ENCODE results near the gene SC5D.
A peak's percentile ranks its signal among the peaks of the same experiment; 100 is the strongest.

SC5D gene

DNA sequence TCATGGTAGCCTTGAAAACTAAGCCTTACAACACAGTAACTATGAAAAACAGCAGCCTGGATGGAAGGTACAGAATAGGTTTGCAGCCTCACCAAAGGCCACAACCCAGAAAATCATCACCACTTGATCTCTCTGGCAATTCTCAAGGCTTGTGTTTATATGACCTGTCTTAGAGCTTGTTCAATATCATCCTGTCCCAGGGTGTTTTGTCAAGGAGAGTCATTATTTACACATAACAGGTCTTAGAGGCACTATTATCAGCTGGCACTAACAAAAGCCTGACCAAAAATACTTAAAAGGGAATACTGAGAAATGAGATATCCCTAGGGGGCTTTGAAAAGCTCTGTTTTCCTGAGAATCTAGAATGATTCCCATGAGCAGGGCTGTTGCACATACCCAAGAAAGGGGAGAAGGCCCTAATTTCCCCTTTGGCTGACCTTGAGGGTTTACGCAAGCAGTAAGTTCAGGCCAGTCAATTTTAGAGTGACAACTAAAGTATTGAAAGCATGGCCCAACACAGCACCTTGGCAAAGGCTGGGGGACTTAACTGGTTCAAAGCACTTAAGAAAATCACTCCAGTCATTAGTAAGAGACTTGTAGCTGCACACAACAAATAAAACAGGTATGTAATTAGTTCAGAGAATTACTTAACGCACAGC lies 7.9 kb downstream of the SC5D start:
- peaks cover 26 to 54% of the 10 kb centered on the region in 2 donors for H3K4me1 Mint-ChIP-seq
- no peak for DNase-seq

DNA sequence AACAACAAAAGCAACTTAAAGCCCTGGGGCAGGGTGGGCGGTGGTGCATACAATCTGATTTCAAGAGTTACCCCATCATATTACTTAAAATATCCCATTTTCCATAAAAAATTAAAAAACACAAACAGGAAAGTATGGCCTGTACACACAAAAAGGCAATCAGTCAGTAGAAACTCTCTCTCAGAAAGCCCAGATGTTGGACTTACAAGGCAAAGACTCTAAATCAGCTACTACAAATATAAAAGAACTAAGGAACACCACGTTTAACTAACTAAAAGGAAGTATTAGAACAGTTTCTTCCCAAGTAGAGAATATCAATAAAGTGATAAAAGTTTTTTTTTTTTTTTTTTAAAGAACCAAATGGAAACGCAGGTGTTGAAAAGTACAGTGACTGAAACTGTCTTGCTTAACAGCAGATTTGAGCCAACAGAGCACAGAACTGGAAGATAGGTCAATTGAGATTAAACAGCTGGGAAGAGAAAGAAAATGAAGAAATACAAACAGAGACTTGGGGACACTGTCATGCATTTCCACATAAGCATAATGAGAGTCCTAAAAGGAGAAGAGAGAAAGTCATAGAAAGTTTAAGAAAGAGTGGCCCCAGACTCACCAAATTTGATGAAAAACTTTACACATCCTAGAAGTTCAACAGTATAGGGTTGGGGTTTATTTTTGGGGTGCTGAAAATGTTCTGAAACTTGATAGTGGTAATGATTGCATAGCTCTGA lies 8.6 kb downstream of the SC5D start:
- Mint-ChIP-seq H3K36me3 (peaks cover 30 to 35% of the 10 kb centered on the region in 2 donors), H3K4me1 (peaks cover 20 to 47% of the 10 kb centered on the region in 2 donors), H3K4me3 (no peak overlapping the region), H3K9me3 (no peaks in the 10 kb centered on the region), H3K27ac (no peak overlapping the region), H3K27me3 (no peaks in the 10 kb centered on the region)
- DNase-seq (no peak), ATAC-seq (replicated peaks) (peak; percentile 46 to 50)

More for the DNA sequence above, 7.9 kb downstream of the SC5D start:
- H3K4me3 Mint-ChIP-seq, result no peak overlapping the region
- H3K27ac Mint-ChIP-seq, result no peak overlapping the region
- no peaks in the 10 kb centered on the region for H3K27me3 Mint-ChIP-seq
- peaks cover 28 to 37% of the 10 kb centered on the region in 2 donors for H3K36me3 Mint-ChIP-seq
- no peaks in the 10 kb centered on the region for H3K9me3 Mint-ChIP-seq
- ATAC-seq (replicated peaks), result no peak

- ATAC-seq (replicated peaks), result no peak
- H3K4me3 Mint-ChIP-seq, result no peak overlapping the region
Measured at GRCh38 chr11:121304759-121305158, 12.2 kb downstream of the SC5D start.

GRCh38 chr11:121308816-121309215 lies 16.2 kb downstream of the SC5D start:
- Mint-ChIP-seq H3K4me3 (no peak overlapping the region), H3K4me1 (peaks cover 18 to 41% of the 10 kb centered on the region in 2 donors), H3K27me3 (no peaks in the 10 kb centered on the region), H3K9me3 (peaks cover 2 to 4% of the 10 kb centered on the region in 2 donors), H3K27ac (no peak overlapping the region), H3K36me3 (peaks cover 30 to 52% of the 10 kb centered on the region in 2 donors)
- no peak for DNase-seq
- ATAC-seq (replicated peaks), result no peak

More at GRCh38 chr11:121304759-121305158, 12.2 kb downstream of the SC5D start:
- Mint-ChIP-seq H3K27ac (no peak overlapping the region), H3K36me3 (peaks cover 30 to 36% of the 10 kb centered on the region in 2 donors), H3K27me3 (no peaks in the 10 kb centered on the region), H3K4me1 (peaks cover 16 to 34% of the 10 kb centered on the region in 2 donors), H3K9me3 (no peaks in the 10 kb centered on the region)
- DNase-seq, result no peak

DNA sequence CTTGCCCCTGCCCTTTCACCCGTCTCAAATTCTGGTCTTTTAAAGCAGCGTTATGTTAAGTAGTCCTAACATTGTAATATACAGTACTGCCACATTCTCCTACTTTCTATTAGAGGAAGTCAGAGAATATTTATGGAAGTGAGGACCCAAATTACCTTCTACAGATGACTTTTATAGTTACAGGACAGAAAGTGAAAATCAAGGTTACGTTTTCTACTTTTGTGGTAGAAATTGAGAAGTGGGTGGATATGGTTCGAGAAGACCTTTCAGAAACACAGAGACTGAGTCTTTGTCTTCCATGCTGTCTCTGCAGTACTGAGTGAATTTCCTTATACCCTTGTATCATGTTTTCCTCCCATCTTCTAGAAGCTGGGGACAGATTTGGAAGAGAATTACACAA lies 17.1 kb downstream of the SC5D start:
- H3K9me3 Mint-ChIP-seq, result peaks cover 2 to 4% of the 10 kb centered on the region in 2 donors
- DNase-seq, result no peak
- ATAC-seq (replicated peaks), result peak; percentile 85 to 86
- H3K4me3 Mint-ChIP-seq, result peak overlapping the region; percentile 64 to 68
- peak overlapping the region; percentile 26 for H3K27ac Mint-ChIP-seq
- H3K36me3 Mint-ChIP-seq, result peaks cover 32 to 51% of the 10 kb centered on the region in 2 donors
- H3K4me1 Mint-ChIP-seq, result peaks cover 18 to 41% of the 10 kb centered on the region in 2 donors
- H3K27me3 Mint-ChIP-seq, result no peaks in the 10 kb centered on the region

DNA sequence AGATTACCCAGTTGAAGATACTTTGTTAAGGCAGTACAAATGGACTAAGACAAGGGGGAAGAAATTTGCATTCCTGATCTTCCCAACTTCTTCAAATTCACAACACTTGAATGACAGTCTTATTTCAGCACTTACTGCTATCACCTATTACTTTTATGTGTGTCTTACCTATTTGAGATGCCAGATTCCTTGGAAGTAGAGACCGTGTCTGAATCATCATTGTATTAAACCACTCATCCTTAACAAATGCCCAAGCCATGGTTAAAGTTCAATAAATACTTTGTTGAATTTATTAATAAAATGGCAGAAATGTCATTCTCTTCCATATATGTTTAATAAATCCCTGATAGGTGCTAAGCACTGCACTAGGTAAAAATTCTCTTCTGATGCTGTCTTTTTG lies 18.3 kb downstream of the SC5D start:
- H3K27me3 Mint-ChIP-seq, result no peaks in the 10 kb centered on the region
- no peak overlapping the region for H3K27ac Mint-ChIP-seq
- H3K4me1 Mint-ChIP-seq, result peaks cover 18 to 41% of the 10 kb centered on the region in 2 donors
- DNase-seq (no peak), ATAC-seq (replicated peaks) (no peak)
- peak overlapping the region in 1 of 2 donors; percentile 4 for H3K4me3 Mint-ChIP-seq
- H3K36me3 Mint-ChIP-seq, result peaks cover 25 to 42% of the 10 kb centered on the region in 2 donors
- peaks cover 2 to 4% of the 10 kb centered on the region in 2 donors for H3K9me3 Mint-ChIP-seq

DNA sequence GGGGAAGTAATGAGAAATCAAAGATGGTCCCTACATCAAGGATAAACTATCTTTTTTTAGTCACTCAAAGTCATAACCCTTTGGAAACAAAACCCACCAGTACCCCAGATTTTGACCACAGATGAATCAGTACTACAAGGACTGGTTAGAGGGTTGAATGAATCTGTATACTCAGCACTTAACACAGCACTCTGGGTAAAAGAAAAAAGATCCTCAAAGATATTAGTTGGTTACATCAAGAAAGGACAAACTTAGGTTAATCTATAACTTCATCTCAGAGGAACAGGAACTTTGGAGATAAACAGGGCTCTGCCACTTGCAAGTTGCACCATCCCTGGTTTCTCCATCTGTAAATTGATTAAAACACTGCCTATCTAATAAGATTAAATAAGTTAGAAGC lies 18.8 kb downstream of the SC5D start:
- H3K27me3 Mint-ChIP-seq, result no peaks in the 10 kb centered on the region
- ATAC-seq (replicated peaks) (peak; percentile 71 to 76), DNase-seq (no peak)
- peaks cover 18 to 41% of the 10 kb centered on the region in 2 donors for H3K4me1 Mint-ChIP-seq
- H3K4me3 Mint-ChIP-seq, result peak overlapping the region in 1 of 2 donors; percentile 4
- peaks cover 2 to 4% of the 10 kb centered on the region in 2 donors for H3K9me3 Mint-ChIP-seq
- no peak overlapping the region for H3K27ac Mint-ChIP-seq
- peaks cover 25 to 43% of the 10 kb centered on the region in 2 donors for H3K36me3 Mint-ChIP-seq

DNA sequence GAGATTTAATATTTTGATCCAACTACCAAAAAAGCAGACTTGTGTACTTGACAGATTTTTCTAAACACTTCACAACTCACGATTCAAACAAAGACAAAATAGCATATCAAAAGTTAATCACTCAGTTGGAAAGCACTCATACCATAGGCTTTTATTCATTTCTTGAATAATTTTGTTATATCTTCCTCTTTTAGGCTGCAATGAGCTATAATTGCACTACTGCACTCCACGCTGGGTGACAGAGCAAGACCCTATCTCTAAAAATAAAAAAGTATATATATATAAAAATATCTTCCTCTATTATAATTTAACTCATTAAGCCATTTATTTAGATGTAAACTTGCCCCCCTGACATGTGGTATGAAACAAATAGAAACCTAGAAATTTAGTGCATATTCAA lies 19.9 kb downstream of the SC5D start:
- Mint-ChIP-seq H3K9me3 (peaks cover 2 to 4% of the 10 kb centered on the region in 2 donors), H3K4me3 (no peak overlapping the region), H3K27me3 (no peaks in the 10 kb centered on the region), H3K27ac (no peak overlapping the region), H3K36me3 (peaks cover 22 to 34% of the 10 kb centered on the region in 2 donors), H3K4me1 (peaks cover 18 to 41% of the 10 kb centered on the region in 2 donors)
- ATAC-seq (replicated peaks) (no peak), DNase-seq (no peak)

DNA sequence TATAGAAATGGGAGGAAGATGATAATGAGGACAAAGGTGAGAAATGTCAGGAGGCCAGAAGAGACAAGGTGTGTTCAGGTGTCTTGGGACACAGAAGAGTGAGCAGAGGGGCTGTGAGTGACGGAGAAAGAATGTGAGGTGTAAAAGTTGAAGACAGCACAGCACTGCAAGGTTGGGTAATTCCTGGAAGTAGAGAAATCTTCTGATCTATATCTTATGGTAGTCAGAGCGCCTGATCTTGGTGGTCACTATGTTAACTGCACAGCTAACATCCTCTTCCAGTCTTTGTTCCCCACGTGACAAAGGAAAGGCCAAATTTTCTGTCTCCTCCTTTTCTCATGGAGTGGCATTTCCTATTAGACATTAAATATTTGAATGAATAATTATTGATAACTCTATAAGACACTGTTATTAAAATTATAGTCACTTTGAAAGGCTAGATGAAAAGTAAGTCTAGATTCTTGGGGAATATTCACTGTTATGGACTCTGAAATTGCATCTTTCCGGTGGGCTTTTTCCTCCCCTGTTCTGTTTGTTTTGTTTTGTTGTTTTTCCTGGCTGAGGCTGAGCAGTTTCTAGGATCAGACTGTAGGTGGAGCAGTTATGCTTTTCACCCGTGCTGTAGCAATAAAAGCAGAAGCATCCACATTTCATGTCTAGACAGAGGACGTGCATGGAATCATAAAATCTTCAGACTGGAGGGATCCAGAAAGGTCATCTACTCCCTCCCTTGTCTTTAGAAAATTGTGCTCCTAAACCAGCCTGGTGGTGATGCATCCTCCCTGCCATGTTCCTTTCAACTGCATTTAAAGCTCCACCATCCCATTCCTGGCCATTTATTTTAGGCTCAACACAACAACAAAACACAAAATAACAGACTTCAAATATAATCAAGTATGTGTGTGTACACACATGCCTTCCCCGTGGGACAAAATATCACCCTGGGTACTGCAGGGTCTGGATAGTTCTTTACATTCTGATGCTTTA lies 26.6 kb downstream of the SC5D start:
- no peaks in the 10 kb centered on the region for H3K9me3 Mint-ChIP-seq
- peaks cover 13 to 27% of the 10 kb centered on the region in 2 donors for H3K4me1 Mint-ChIP-seq
- peaks cover 4 to 12% of the 10 kb centered on the region in 2 donors for H3K27me3 Mint-ChIP-seq
- H3K27ac Mint-ChIP-seq, result peak overlapping the region; percentile 11
- peak; percentile 78 to 80 for ATAC-seq (replicated peaks)
- H3K36me3 Mint-ChIP-seq, result peaks cover 5 to 7% of the 10 kb centered on the region in 2 donors
- no peak for DNase-seq
- H3K4me3 Mint-ChIP-seq, result no peak overlapping the region

- peaks cover 13 to 27% of the 10 kb centered on the region in 2 donors for H3K4me1 Mint-ChIP-seq
- H3K27me3 Mint-ChIP-seq, result peaks cover 4 to 12% of the 10 kb centered on the region in 2 donors
- DNase-seq (no peak), ATAC-seq (replicated peaks) (peak; percentile 84 to 86)
- no peak overlapping the region for H3K27ac Mint-ChIP-seq
- H3K9me3 Mint-ChIP-seq, result no peaks in the 10 kb centered on the region
- H3K36me3 Mint-ChIP-seq, result no peaks in the 10 kb centered on the region
- no peak overlapping the region for H3K4me3 Mint-ChIP-seq
Measured at GRCh38 chr11:121321614-121322243, 29.2 kb downstream of the SC5D start.

GRCh38 chr11:121323046-121323607 lies 30.6 kb downstream of the SC5D start:
- ATAC-seq (replicated peaks) (no peak), DNase-seq (no peak)
- H3K4me1 Mint-ChIP-seq, result peaks cover 13 to 27% of the 10 kb centered on the region in 2 donors
- H3K36me3 Mint-ChIP-seq, result no peaks in the 10 kb centered on the region
- no peaks in the 10 kb centered on the region for H3K9me3 Mint-ChIP-seq
- no peak overlapping the region for H3K4me3 Mint-ChIP-seq
- no peak overlapping the region for H3K27ac Mint-ChIP-seq
- H3K27me3 Mint-ChIP-seq, result peaks cover 4 to 12% of the 10 kb centered on the region in 2 donors

GRCh38 chr11:121326230-121326629 lies 33.7 kb downstream of the SC5D start:
- no peaks in the 10 kb centered on the region for H3K36me3 Mint-ChIP-seq
- no peaks in the 10 kb centered on the region for H3K9me3 Mint-ChIP-seq
- H3K27me3 Mint-ChIP-seq, result peaks cover 0 to under 1% of the 10 kb centered on the region in 2 donors
- no peak overlapping the region for H3K27ac Mint-ChIP-seq
- ATAC-seq (replicated peaks), result no peak
- H3K4me1 Mint-ChIP-seq, result peaks cover 10 to 12% of the 10 kb centered on the region in 2 donors
- DNase-seq, result no peak
- no peak overlapping the region for H3K4me3 Mint-ChIP-seq

- DNase-seq (no peak), ATAC-seq (replicated peaks) (no peak)
- Mint-ChIP-seq H3K4me1 (peaks cover 0 to 5% of the 10 kb centered on the region in 2 donors), H3K36me3 (no peaks in the 10 kb centered on the region), H3K27me3 (no peaks in the 10 kb centered on the region), H3K4me3 (no peak overlapping the region), H3K27ac (no peak overlapping the region), H3K9me3 (no peaks in the 10 kb centered on the region)
Measured at GRCh38 chr11:121327553-121327952, 35.0 kb downstream of the SC5D start.
